HepG2 (cell line): Measurements from ENCODE around the gene DCUN1D2. TPM values are rescaled to one million over a fixed set of nuclear protein-coding genes. Genes with fewer than 3 reads are reported as not detected.

Source experiments
- ATAC-seq: fragments of 200-7000 bp; cut with Tn5 transposase; 3 replicates; pipeline ENCODE4 v1.9.1; 2020; ENCODE audit warnings: mild to moderate bottlenecking, moderate library complexity
- BruUV-seq: library from RNA; stranded (reverse); fragments of 400-500 nt; replicated peaks from 2 replicates; lab custom pipeline; 2021; lab: Mats Ljungman, UMichigan
- CTCF ChIA-PET: fragments of 300-600 bp; formaldehyde crosslinking; extraction: SDS; loops from one replicate; lab custom pipeline; 2021; ENCODE audit warnings: low total read pairs, inconsistent platforms, low intra/inter-chr PET ratio; lab: Yijun Ruan, JAX
- POLR2A ChIA-PET: fragments of 350-600 bp; sonication (Branson Sonifier 250); formaldehyde crosslinking; loops from one replicate; lab custom pipeline; 2020; ENCODE audit warnings: antibody characterized with exemption, inconsistent platforms; lab: Yijun Ruan, JAX
- DNase-seq: peaks from one replicate; pipeline ENCODE4 v3.0.0-alpha.2; 2015; ENCODE audit warnings: low spot score
- FAIRE-seq: peaks from 3 replicates; lab custom pipeline; 2011; peaks lifted over from hg19 to GRCh38; lab: Jason Lieb, UNC
- H2AFZ ChIP-seq: one replicate; pipeline ENCODE4 v1.6.1; 2011; ENCODE audit warnings: low read length, inconsistent platforms
- H3K27ac ChIP-seq: fragments of 300-600 bp; 3 replicates; pipeline ENCODE4 v1.8.0; 2011; ENCODE audit warnings: mixed run types, mild to moderate bottlenecking, mixed read lengths, low read length, inconsistent platforms; ENCODE audit not compliant: insufficient read depth; ENCODE audit errors: extremely low read length
- H3K27me3 ChIP-seq, 2 experiments: fragments of 200-600 bp in 1 of 2; 2 replicates in 1 of 2; 3 replicates in 1 of 2; pipeline versions ENCODE4 v1.6.0 to v1.8.0; 2011; ENCODE audit warnings: low read length in 2 of 2, mild to moderate bottlenecking in 2 of 2, moderate library complexity in 2 of 2, inconsistent platforms in 1 of 2; ENCODE audit not compliant: insufficient read depth in 2 of 2, control insufficient read depth in 1 of 2
- H3K36me3 ChIP-seq, 2 experiments: fragments of 200-600 bp in 1 of 2; replicated peaks in 1 of 2; 2 replicates in 1 of 2; 3 replicates in 1 of 2; pipeline versions ENCODE4 v1.5.1 to v1.8.0; 2011; ENCODE audit warnings: low read length in 2 of 2, inconsistent platforms in 1 of 2; ENCODE audit not compliant: insufficient read depth in 2 of 2, control insufficient read depth in 1 of 2
- H3K4me1 ChIP-seq: 2 replicates; pipeline ENCODE4 v1.5.1; 2012; ENCODE audit warnings: low read length, inconsistent platforms; ENCODE audit not compliant: insufficient read depth
- H3K4me2 ChIP-seq: 2 replicates; pipeline ENCODE4 v1.6.0; 2011; ENCODE audit warnings: low read depth, low read length, inconsistent platforms
- H3K4me3 ChIP-seq, 3 experiments: fragments of 200-600 bp in 1 of 3; sonication (generic), shearing (Covaris generic) in 1 of 3; replicated peaks in 1 of 3; 2 replicates each; pipeline ENCODE4 v1.5.1; 2011 to 2016; ENCODE audit warnings: low read length in 3 of 3, inconsistent platforms in 2 of 3, low read depth in 2 of 3, mild to moderate bottlenecking in 2 of 3, control low read depth in 1 of 3, mixed read lengths in 1 of 3; ENCODE audit not compliant: insufficient read depth in 1 of 3
- H3K79me2 ChIP-seq: one replicate; pipeline ENCODE4 v1.6.1; 2011; ENCODE audit warnings: low read length, inconsistent platforms; ENCODE audit not compliant: insufficient read depth
- H3K9ac ChIP-seq: 2 replicates; pipeline ENCODE4 v1.6.0; 2011; ENCODE audit warnings: mild to moderate bottlenecking, low read depth, low read length, inconsistent platforms; ENCODE audit not compliant: insufficient read depth
- H3K9me3 ChIP-seq: 2 replicates; pipeline ENCODE4 v1.5.1; 2012; ENCODE audit warnings: mild to moderate bottlenecking, low read length
- H4K20me1 ChIP-seq: 2 replicates; pipeline ENCODE4 v1.6.0; 2011; ENCODE audit warnings: inconsistent platforms, mild to moderate bottlenecking, low read length, moderate library complexity; ENCODE audit not compliant: insufficient read depth
- ATF7 ChIP-seq, 2 experiments: fragments of 450-650 bp in 1 of 2; sonication (generic) in 1 of 2; formaldehyde crosslinking in 1 of 2; IDR thresholded peaks; 2 replicates each; pipeline versions ENCODE4 v1.4.0 to v1.6.1; 2016 to 2020; ENCODE audit warnings: antibody characterized with exemption in 1 of 2, mild to moderate bottlenecking in 1 of 2, missing genetic modification reagents in 1 of 2
- CCAR2 ChIP-seq: fragments of 200-400 bp; formaldehyde crosslinking; optimal IDR thresholded peaks from 2 replicates; pipeline ENCODE3; 2018; ENCODE audit warnings: low read depth, mild to moderate bottlenecking, low read length, moderate library complexity
- ELF1 ChIP-seq: sonication (generic); formaldehyde crosslinking; IDR thresholded peaks from 2 replicates; pipeline ENCODE4 v1.4.0; 2020; ENCODE audit warnings: missing genetic modification reagents
- GTF3A ChIP-seq: sonication (generic); formaldehyde crosslinking; conservative IDR thresholded peaks from 2 replicates; pipeline ENCODE4 v1.4.0; 2020; ENCODE audit warnings: mild to moderate bottlenecking, missing genetic modification reagents
- KAT8 ChIP-seq: IDR thresholded peaks from 2 replicates; pipeline ENCODE4 v1.6.1; 2016; ENCODE audit warnings: missing genetic modification reagents, missing compliant biosample characterization
- MATR3 ChIP-seq: sonication (generic); formaldehyde crosslinking; IDR thresholded peaks from 2 replicates; pipeline ENCODE4 v1.4.0; 2020; ENCODE audit warnings: missing genetic modification reagents
- PHF5A ChIP-seq: IDR thresholded peaks from one replicate; pipeline ENCODE4 v1.6.1; 2018; ENCODE audit warnings: low read depth, missing genetic modification reagents; ENCODE audit not compliant: unreplicated experiment
- PITX1 ChIP-seq: sonication (generic); formaldehyde crosslinking; IDR thresholded peaks from 2 replicates; pipeline ENCODE4 v1.5.1; 2020; ENCODE audit warnings: mild to moderate bottlenecking, missing genetic modification reagents
- PLRG1 ChIP-seq: fragments of 450-650 bp; conservative IDR thresholded peaks from 2 replicates; pipeline ENCODE4 v1.6.1; 2016
- POGZ ChIP-seq: sonication (generic); formaldehyde crosslinking; IDR thresholded peaks from 2 replicates; pipeline ENCODE4 v1.4.0; 2020; ENCODE audit warnings: mild to moderate bottlenecking, missing genetic modification reagents
- ZNF10 ChIP-seq: sonication (generic); formaldehyde crosslinking; IDR thresholded peaks from 2 replicates; pipeline ENCODE4 v1.4.0; 2020; ENCODE audit warnings: mild to moderate bottlenecking, low read depth, missing genetic modification reagents, borderline replicate concordance
- ZNF496 ChIP-seq: sonication (generic); formaldehyde crosslinking; IDR thresholded peaks from 2 replicates; pipeline ENCODE4 v1.8.1; 2023; ENCODE audit warnings: mild to moderate bottlenecking, moderate library complexity, missing genetic modification reagents; ENCODE audit not compliant: insufficient replicate concordance
- WGBS: methylation state at CpG from one replicate; pipeline ENCODE4 v1.1.6; 2017; ENCODE audit warnings: low lambda C conversion rate; 5-methylcytosine and 5-hydroxymethylcytosine counted together
- in situ Hi-C: cut with HindIII; loops from 2 replicates; pipeline ENCODE4 v1.10.0; 2017; ENCODE audit warnings: low pct_unique_long_range_greater_than_20kb; ENCODE audit not compliant: extremely low pct_ligation_motif_present
- intact Hi-C: fragments of 100-400 bp; cut with micrococcal nuclease; formaldehyde crosslinking; loops from one replicate; pipeline ENCODE4 v1.10.0; 2022; ENCODE audit not compliant: unreplicated experiment
- polyA plus RNA-seq, 8 experiments: library from polyadenylated mRNA; depleted of rRNA in 3 of 8; stranded (reverse) in 7 of 8; unstranded in 1 of 8; fragments of >200 nt; fragmentation: Illumina TruSeq in 4 of 8; extraction: Trizol in 4 of 8; gene quantifications; 2 replicates each; pipeline versions ENCODE4 v1.2.1 to v1.2.3, GENCODE V29; 2011 to 2016; ENCODE audit warnings: low read depth in 4 of 8, missing spikeins in 1 of 8, mixed read lengths in 1 of 8; ENCODE audit not compliant: insufficient read depth in 1 of 8
- total RNA-seq, 5 experiments: library from RNA; depleted of rRNA; stranded (reverse); fragments of >200 nt; fragmentation: Illumina TruSeq; extraction: Trizol; gene quantifications; 2 replicates each; pipeline ENCODE4 v1.2.3, GENCODE V29; 2016; ENCODE audit warnings: low read depth in 1 of 5
- TF ChIP-seq, protein P1 (sequence below): sonication (generic); formaldehyde crosslinking; IDR thresholded peaks from 2 replicates; pipeline ENCODE4 v1.5.0; 2020; ENCODE audit warnings: mild to moderate bottlenecking, missing genetic modification reagents
- TF ChIP-seq, protein P2 (sequence below): fragments of 450-650 bp; IDR thresholded peaks from 2 replicates; pipeline ENCODE4 v1.6.1; 2017
- TF ChIP-seq, protein P3 (sequence below), 2 experiments: sonication (generic) in 1 of 2; formaldehyde crosslinking in 1 of 2; IDR thresholded peaks; 2 replicates each; pipeline versions ENCODE4 v1.6.1 to v1.9.0; 2014 to 2022; ENCODE audit warnings: antibody characterized with exemption in 1 of 2, borderline replicate concordance in 1 of 2, inconsistent platforms in 1 of 2, low read depth in 1 of 2, missing genetic modification reagents in 1 of 2

Gene DCUN1D2
- total and polyA plus RNA-seq, 2 of the 13 experiments (the other 11 are each of a cell fraction or from before 2014, with no cell fraction given), result 9.1 to 9.6 TPM

DNA sequence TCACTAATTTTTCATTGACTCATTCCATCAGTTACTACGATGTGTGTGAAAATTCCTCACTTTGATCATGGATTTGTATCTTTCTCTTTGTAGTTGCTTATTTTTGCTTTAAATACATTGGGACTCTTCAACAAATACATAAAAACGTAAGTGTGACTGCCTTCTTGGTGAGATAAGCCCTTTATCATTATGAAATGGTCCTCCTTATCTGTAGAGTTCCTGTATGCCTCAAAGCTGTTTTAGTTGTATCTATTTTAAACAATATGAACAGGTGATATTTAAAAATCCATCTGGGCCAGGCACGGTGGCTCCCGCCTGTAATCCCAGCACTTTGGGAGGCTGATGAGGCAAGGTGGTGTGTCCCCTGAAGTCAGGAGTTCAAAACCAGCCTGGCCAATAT, 11.3 kb downstream of the DCUN1D2 start (continued):
- TF ChIP-seq, protein P1, sequence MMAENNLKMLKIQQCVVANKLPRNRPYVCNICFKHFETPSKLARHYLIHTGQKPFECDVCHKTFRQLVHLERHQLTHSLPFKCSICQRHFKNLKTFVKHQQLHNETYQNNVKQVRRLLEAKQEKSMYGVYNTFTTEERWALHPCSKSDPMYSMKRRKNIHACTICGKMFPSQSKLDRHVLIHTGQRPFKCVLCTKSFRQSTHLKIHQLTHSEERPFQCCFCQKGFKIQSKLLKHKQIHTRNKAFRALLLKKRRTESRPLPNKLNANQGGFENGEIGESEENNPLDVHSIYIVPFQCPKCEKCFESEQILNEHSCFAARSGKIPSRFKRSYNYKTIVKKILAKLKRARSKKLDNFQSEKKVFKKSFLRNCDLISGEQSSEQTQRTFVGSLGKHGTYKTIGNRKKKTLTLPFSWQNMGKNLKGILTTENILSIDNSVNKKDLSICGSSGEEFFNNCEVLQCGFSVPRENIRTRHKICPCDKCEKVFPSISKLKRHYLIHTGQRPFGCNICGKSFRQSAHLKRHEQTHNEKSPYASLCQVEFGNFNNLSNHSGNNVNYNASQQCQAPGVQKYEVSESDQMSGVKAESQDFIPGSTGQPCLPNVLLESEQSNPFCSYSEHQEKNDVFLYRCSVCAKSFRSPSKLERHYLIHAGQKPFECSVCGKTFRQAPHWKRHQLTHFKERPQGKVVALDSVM, result no peak
- no peak for TF ChIP-seq PLRG1
- no peak for TF ChIP-seq KAT8 (CRISPR knock-in tag)
- no peak for TF ChIP-seq MATR3 (CRISPR knock-in tag)
- no peak for TF ChIP-seq ZNF496
- TF ChIP-seq, all 625 proteins: peak for 0

DNA sequence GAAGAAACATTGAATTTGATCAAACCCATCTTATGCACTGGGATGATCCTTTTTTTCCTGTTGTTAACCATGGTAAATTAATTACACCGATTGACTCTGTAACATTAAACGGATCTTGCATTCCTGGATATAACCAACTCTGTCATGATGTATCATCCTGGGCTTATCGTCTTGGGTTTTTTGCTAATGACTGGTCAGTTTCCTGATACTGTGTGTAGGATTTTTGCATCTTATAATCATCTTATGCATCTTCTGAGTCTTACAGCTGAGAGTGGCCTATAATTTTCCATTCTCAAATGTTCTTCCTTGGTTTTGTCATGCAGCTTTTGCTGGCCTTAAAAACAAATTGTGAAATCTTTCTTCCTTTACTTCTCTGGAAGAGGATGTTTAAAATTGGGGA, 12.8 kb downstream of the DCUN1D2 start:
- ATAC-seq (no peak), DNase-seq (no peak), FAIRE-seq (no peak)
- in situ Hi-C loops, result no loop called here
- H3K9me3 ChIP-seq, result no peaks in the 10 kb centered on the region
- no peaks in the 10 kb centered on the region for H3K4me1 ChIP-seq
- CTCF ChIA-PET, result no interaction called here
- POLR2A ChIA-PET, result no interaction called here
- no peaks in the 10 kb centered on the region for H4K20me1 ChIP-seq
- no peak overlapping the region for H3K4me2 ChIP-seq
- H3K4me3 ChIP-seq, result no peak overlapping the region
- H3K27me3 ChIP-seq, result no peaks in the 10 kb centered on the region
- no peak overlapping the region for H3K27ac ChIP-seq
- intact Hi-C loops, result no loop called here
- no TSS peak for BruUV-seq
- no peak overlapping the region for H3K9ac ChIP-seq
- peaks cover 13 to 62% of the 10 kb centered on the region in 2 experiments; a peak in 4 of 5 replicates for H3K36me3 ChIP-seq
- no peak overlapping the region for H2AFZ ChIP-seq
- WGBS, result 99% methylated on average over 3 of the region's 3 CpGs
- no peaks in the 10 kb centered on the region for H3K79me2 ChIP-seq
- TF ChIP-seq CCAR2, result no peak
- no peak for TF ChIP-seq PHF5A (CRISPR knock-in tag)
- no peak for TF ChIP-seq PITX1 (CRISPR knock-in tag)
- TF ChIP-seq ELF1 (CRISPR knock-in tag), result no peak
- TF ChIP-seq, protein P2, sequence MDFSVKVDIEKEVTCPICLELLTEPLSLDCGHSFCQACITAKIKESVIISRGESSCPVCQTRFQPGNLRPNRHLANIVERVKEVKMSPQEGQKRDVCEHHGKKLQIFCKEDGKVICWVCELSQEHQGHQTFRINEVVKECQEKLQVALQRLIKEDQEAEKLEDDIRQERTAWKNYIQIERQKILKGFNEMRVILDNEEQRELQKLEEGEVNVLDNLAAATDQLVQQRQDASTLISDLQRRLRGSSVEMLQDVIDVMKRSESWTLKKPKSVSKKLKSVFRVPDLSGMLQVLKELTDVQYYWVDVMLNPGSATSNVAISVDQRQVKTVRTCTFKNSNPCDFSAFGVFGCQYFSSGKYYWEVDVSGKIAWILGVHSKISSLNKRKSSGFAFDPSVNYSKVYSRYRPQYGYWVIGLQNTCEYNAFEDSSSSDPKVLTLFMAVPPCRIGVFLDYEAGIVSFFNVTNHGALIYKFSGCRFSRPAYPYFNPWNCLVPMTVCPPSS, result no peak
- TF ChIP-seq GTF3A (CRISPR knock-in tag), result no peak
- TF ChIP-seq, protein P3, sequence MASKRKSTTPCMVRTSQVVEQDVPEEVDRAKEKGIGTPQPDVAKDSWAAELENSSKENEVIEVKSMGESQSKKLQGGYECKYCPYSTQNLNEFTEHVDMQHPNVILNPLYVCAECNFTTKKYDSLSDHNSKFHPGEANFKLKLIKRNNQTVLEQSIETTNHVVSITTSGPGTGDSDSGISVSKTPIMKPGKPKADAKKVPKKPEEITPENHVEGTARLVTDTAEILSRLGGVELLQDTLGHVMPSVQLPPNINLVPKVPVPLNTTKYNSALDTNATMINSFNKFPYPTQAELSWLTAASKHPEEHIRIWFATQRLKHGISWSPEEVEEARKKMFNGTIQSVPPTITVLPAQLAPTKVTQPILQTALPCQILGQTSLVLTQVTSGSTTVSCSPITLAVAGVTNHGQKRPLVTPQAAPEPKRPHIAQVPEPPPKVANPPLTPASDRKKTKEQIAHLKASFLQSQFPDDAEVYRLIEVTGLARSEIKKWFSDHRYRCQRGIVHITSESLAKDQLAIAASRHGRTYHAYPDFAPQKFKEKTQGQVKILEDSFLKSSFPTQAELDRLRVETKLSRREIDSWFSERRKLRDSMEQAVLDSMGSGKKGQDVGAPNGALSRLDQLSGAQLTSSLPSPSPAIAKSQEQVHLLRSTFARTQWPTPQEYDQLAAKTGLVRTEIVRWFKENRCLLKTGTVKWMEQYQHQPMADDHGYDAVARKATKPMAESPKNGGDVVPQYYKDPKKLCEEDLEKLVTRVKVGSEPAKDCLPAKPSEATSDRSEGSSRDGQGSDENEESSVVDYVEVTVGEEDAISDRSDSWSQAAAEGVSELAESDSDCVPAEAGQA (IDR thresholded peaks at IDR 0.05; ENCODE audit: low read depth), result no peak
- TF ChIP-seq, protein P3 (CRISPR knock-in tag; IDR thresholded peaks at IDR 0.05; ENCODE audit: borderline replicate concordance), result no peak
- TF ChIP-seq ATF7 (IDR thresholded peaks at IDR 0.05), result no peak
- no peak for TF ChIP-seq ATF7 (CRISPR knock-in tag; IDR thresholded peaks at IDR 0.05)
- no peak for TF ChIP-seq ZNF10 (CRISPR knock-in tag)
- TF ChIP-seq POGZ (CRISPR knock-in tag), result no peak
